Activated CD4-positive, alpha-beta T cell treated with anti-CD3 and anti-CD28 coated beads, Interleukin-2, amount 50 U/mL, for 48 hours (primary cell): Measurements from ENCODE around the gene ENTHD1.

Source experiments
- DNase-seq, 2 experiments: peaks; one replicate each; pipeline ENCODE4 v3.0.0-alpha.2; 2020

ENTHD1 gene

GRCh38 chr22:39924286-39924685 lies 30.7 kb upstream of the ENTHD1 start:
- DNase-seq, result peak in 1 of 2 experiments; percentile 6

- peak in 1 of 2 experiments; percentile 3 for DNase-seq
Observed at GRCh38 chr22:39923696-39924095, 30.1 kb upstream of the ENTHD1 start.

GRCh38 chr22:39920134-39920743 lies 26.7 kb upstream of the ENTHD1 start:
- peak; percentile 70 to 78 for DNase-seq

- DNase-seq, result no peak
Observed at GRCh38 chr22:39917776-39918495, 24.4 kb upstream of the ENTHD1 start.

- no peak for DNase-seq
Observed at GRCh38 chr22:39917197-39917643, 23.7 kb upstream of the ENTHD1 start.

- no peak for DNase-seq
Observed at GRCh38 chr22:39916496-39916895, 22.9 kb upstream of the ENTHD1 start.

GRCh38 chr22:39915295-39915726 lies 21.8 kb upstream of the ENTHD1 start:
- no peak for DNase-seq

GRCh38 chr22:39914584-39914983 lies 21.0 kb upstream of the ENTHD1 start:
- DNase-seq, result no peak

- no peak for DNase-seq
Observed at GRCh38 chr22:39913886-39914285, 20.3 kb upstream of the ENTHD1 start.

GRCh38 chr22:39913321-39913720 lies 19.8 kb upstream of the ENTHD1 start:
- DNase-seq, result peak in 1 of 2 experiments; percentile 22

- no peak for DNase-seq
Observed at GRCh38 chr22:39910876-39911613, 17.5 kb upstream of the ENTHD1 start.

- peak; percentile 38 to 56 for DNase-seq
Observed at GRCh38 chr22:39908737-39909136, 15.2 kb upstream of the ENTHD1 start.

- DNase-seq, result peak in 1 of 2 experiments; percentile 23
Observed at GRCh38 chr22:39908136-39908535, 14.6 kb upstream of the ENTHD1 start.

- peak in 1 of 2 experiments; percentile 29 for DNase-seq
Observed at GRCh38 chr22:39907605-39908097, 14.1 kb upstream of the ENTHD1 start.

- peak in 1 of 2 experiments; percentile 50 for DNase-seq
Observed at GRCh38 chr22:39907047-39907446, 13.5 kb upstream of the ENTHD1 start.

GRCh38 chr22:39906207-39906606 lies 12.6 kb upstream of the ENTHD1 start:
- DNase-seq, result no peak

GRCh38 chr22:39905687-39906086 lies 12.1 kb upstream of the ENTHD1 start:
- peak in 1 of 2 experiments; percentile 38 for DNase-seq

GRCh38 chr22:39904862-39905261 lies 11.3 kb upstream of the ENTHD1 start:
- no peak for DNase-seq

- peak in 1 of 2 experiments; percentile 17 for DNase-seq
Observed at GRCh38 chr22:39904024-39904423, 10.5 kb upstream of the ENTHD1 start.

GRCh38 chr22:39901565-39902146 lies 8.1 kb upstream of the ENTHD1 start:
- no peak for DNase-seq

GRCh38 chr22:39900306-39901227 lies 7.0 kb upstream of the ENTHD1 start, which contains the start of gene GRAP2:
Gene GRAP2, plus strand, starts transcription at chr22:39901084. Its CDS starts 46,023 bp downstream, at chr22:39947107.
- DNase-seq, result peak; percentile 49 to 64

- no peak for DNase-seq
Observed at GRCh38 chr22:39898997-39899396, 5.4 kb upstream of the ENTHD1 start.
